Heart left ventricle (tissue), 16 donors: ENCODE measurements around the gene STXBP3. TPM values are rescaled to one million over a fixed set of nuclear protein-coding genes. Genes with fewer than 3 reads are reported as not detected.
A peak's percentile ranks its signal among the peaks of the same experiment; 100 is the strongest.

Experiments
- ATAC-seq, 4 donors: fragments of 200-7000 bp; cut with Tn5 transposase; one replicate each; pipeline ENCODE4 v1.9.1; 2020 to 2022; ENCODE audit warnings: moderate library complexity in 4 of 4, mild to moderate bottlenecking in 3 of 4, moderate number of reproducible peaks in 1 of 4
- DNase-seq, 5 donors: peaks; one replicate each; pipeline ENCODE4 v3.0.0-alpha.2; 2020
- H3K27ac ChIP-seq, 12 donors: fragments of 200-600 bp; sonication (generic) in 4 of 12; one replicate each; pipeline versions ENCODE4 v1.5.0 to v1.8.0; 2016 to 2022; ENCODE audit warnings: mild to moderate bottlenecking in 2 of 12
- H3K27me3 ChIP-seq, 9 donors: fragments of 200-600 bp; sonication (generic) in 2 of 9; one replicate each; pipeline versions ENCODE4 v1.5.1 to v1.8.0; 2016 to 2022; ENCODE audit warnings: mild to moderate bottlenecking in 3 of 9
- H3K36me3 ChIP-seq, 9 donors: fragments of 200-600 bp; sonication (generic) in 2 of 9; one replicate each; pipeline versions ENCODE4 v1.5.0 to v1.8.0; 2018 to 2022; ENCODE audit warnings: mild to moderate bottlenecking in 2 of 9
- H3K4me1 ChIP-seq, 12 donors: fragments of 200-600 bp; sonication (generic) in 4 of 12; one replicate each; pipeline versions ENCODE4 v1.5.0 to v1.8.0; 2016 to 2022; ENCODE audit warnings: mild to moderate bottlenecking in 3 of 12
- H3K4me3 ChIP-seq, 12 donors: fragments of 200-600 bp; sonication (generic) in 4 of 12; one replicate each; pipeline versions ENCODE4 v1.5.0 to v1.8.0; 2017 to 2022; ENCODE audit warnings: mild to moderate bottlenecking in 9 of 12, moderate library complexity in 4 of 12
- H3K9me3 ChIP-seq, 12 donors: fragments of 200-600 bp; sonication (generic) in 4 of 12; one replicate each; pipeline versions ENCODE4 v1.5.0 to v1.8.0; 2016 to 2022; ENCODE audit warnings: mild to moderate bottlenecking in 1 of 12
- POLR2A ChIP-seq, 2 donors: fragments of 450-650 bp; IDR thresholded peaks; one replicate each; pipeline ENCODE4 v1.6.1; 2017; ENCODE audit warnings: antibody characterized with exemption in 2 of 2, mild to moderate bottlenecking in 2 of 2, moderate library complexity in 2 of 2
- WGBS, 4 donors: extraction: QIAGEN DNeasy Blood & Tissue Kit in 2 of 4; methylation state at CpG; one replicate each; pipeline versions ENCODE4 v1.1.5 to v1.1.7; 2013 to 2018; 5-methylcytosine and 5-hydroxymethylcytosine counted together
- intact Hi-C, 10 donors: fragments of 100-400 bp; cut with DNase I; formaldehyde crosslinking; loops; one replicate each; pipeline versions ENCODE4 v1.11.1 to v1.14.2; 2022
- polyA plus RNA-seq, 2 donors: library from polyadenylated mRNA; stranded (reverse); fragments of 200-250 nt; gene quantifications; one replicate each; pipeline ENCODE4 v1.2.3, GENCODE V29; 2013
- total RNA-seq, 9 donors: library from RNA; depleted of rRNA in 2 of 9; stranded (reverse); fragments of >200 nt in 2 of 9; fragmentation: NEBNext Ultra II Directional in 3 of 9; extraction: Animal tissue kit (Norgen Biotek cat#: 25700) in 3 of 9; gene quantifications; one replicate each; pipeline versions ENCODE4 v1.1.0 to v1.2.4, GENCODE V29; 2016 to 2023
- TF ChIP-seq, protein P1 (sequence below), 12 donors: fragments of 200-600 bp; sonication (generic) in 4 of 12; IDR thresholded peaks; one replicate each; pipeline versions ENCODE4 v1.5.0 to v1.8.0; 2018 to 2022; ENCODE audit warnings: antibody characterized with exemption in 12 of 12, mild to moderate bottlenecking in 5 of 12
- donor health status: ischemic (EF 13 %, LVEDD 7.1; RV severe dilation, severe dysfunction).
- donor health status: healthy with polysubstance abuse.
- donor health status: DM: no; HTN: yes; CAD: no.
- donor health status: DM: no; HTN: no; CAD: no.
- donor health status: ischemic (EF 25% LVEDD 6.9; RV normal size, moderate dysfunction).
- donor health status: ischemic (EF 25% LVEDD 5.7; RV mildly dilated, moderate dysfunction).
- donor health status: healthy.
- donor health status: DM: yes; HTN: yes; CAD: no.
- donor health status: ischemic (EF 35%, LVEDD 5.7; RV mildly dilated, moderate dysfunction).
- donor health status: nonischemic (EF 11% LVEDD 7.7; RV severe dilation, severe dysfunction).
- donor health status: DM: yes; HTN: yes; CAD: no.
- donor health status: PGD.
- donor health status: ischemic (EF 29% LVEDD 5.4; RV normal size, mild dysfunction).
- donor health status: nonischemic (EF 23%, LVEDD 6.1; RV moderate dilation, normal function).

Gene STXBP3
- total and polyA plus RNA-seq, 11 donors, result 19.2 to 42.7 (median 26.1) TPM

DNA sequence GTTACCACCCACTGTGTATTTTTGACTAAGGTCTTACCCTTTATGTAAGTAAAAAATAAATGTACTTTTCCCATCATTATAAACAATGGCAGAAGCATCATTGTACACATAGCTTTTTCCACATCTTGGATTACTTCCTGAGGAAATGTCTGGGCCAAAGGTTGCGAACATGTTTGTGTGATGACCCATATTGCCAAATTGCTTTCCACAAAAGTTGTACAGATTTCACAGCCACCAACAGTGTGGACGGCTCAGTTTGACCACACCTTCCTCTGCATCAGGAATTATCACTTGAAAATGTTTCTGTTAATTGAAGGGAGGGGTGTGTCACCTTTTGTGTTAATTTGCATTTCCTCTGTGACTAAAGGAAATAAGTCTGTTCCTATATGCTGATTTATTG is 84.8 kb downstream of the STXBP3 start:
- DNase-seq, result no peak
- H3K36me3 ChIP-seq, result no peaks in the 10 kb centered on the region
- H3K9me3 ChIP-seq, result no peaks in the 10 kb centered on the region
- peaks cover 0 to 38% (median 27%) of the 10 kb centered on the region in 12 donors for H3K4me1 ChIP-seq
- WGBS, 4 donors, result 31 to 50% (median 46%) methylated on average over 2 of the region's 2 CpGs
- H3K27me3 ChIP-seq, result no peaks in the 10 kb centered on the region
- H3K4me3 ChIP-seq, result peak overlapping the region in 1 of 12 donors; percentile 3
- ATAC-seq, result peak in 2 of 4 donors; percentile 22 to 24
- peak overlapping the region; percentile 28 to 88 (median 66) for H3K27ac ChIP-seq
- intact Hi-C loops, result loop anchor here in 1 of 10 donors (5.0 kb wide), 1 partner anchor 46 kb away; the partner anchor contains the start of gene GPSM2
- TF ChIP-seq, protein P1, sequence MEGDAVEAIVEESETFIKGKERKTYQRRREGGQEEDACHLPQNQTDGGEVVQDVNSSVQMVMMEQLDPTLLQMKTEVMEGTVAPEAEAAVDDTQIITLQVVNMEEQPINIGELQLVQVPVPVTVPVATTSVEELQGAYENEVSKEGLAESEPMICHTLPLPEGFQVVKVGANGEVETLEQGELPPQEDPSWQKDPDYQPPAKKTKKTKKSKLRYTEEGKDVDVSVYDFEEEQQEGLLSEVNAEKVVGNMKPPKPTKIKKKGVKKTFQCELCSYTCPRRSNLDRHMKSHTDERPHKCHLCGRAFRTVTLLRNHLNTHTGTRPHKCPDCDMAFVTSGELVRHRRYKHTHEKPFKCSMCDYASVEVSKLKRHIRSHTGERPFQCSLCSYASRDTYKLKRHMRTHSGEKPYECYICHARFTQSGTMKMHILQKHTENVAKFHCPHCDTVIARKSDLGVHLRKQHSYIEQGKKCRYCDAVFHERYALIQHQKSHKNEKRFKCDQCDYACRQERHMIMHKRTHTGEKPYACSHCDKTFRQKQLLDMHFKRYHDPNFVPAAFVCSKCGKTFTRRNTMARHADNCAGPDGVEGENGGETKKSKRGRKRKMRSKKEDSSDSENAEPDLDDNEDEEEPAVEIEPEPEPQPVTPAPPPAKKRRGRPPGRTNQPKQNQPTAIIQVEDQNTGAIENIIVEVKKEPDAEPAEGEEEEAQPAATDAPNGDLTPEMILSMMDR (IDR thresholded peaks at IDR 0.05), result no peak
- TF ChIP-seq POLR2A (IDR thresholded peaks at IDR 0.05), result no peak

DNA sequence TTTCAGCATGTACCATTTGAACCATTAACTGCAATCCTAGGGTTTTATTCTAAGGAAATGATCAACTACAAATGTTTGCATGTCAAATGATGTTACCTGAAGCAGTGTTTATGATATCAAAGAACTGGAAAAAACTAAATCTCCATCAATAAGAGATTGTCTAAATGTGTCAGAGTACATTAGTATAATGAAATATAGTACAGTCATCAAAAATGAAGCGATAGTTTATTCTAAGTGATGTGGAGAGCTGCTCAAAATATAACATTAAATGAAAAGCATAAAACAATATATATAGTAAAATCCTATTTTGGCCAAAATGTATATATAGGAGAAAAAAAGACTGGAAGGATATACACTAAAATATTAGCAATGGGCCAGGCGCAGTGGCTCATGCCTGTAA is 86.5 kb downstream of the STXBP3 start:
- Histone ChIP-seq H3K4me3 (no peak overlapping the region), H3K4me1 (peaks cover 0 to 38% (median 25%) of the 10 kb centered on the region in 12 donors), H3K27ac (no peak overlapping the region), H3K36me3 (no peaks in the 10 kb centered on the region), H3K9me3 (no peaks in the 10 kb centered on the region), H3K27me3 (no peaks in the 10 kb centered on the region)
- TF ChIP-seq, protein P1 (IDR thresholded peaks at IDR 0.05), result no peak
- no peak for TF ChIP-seq POLR2A (IDR thresholded peaks at IDR 0.05)
- WGBS, 4 donors, result 96 to 100% (median 99%) methylated on average over 2 of the region's 2 CpGs
- DNase-seq, result no peak
- intact Hi-C loops, result loop anchor here in 1 of 10 donors (5.0 kb wide), 1 partner anchor 44 kb away; the partner anchor contains the start of gene GPSM2
- ATAC-seq, result no peak

DNA sequence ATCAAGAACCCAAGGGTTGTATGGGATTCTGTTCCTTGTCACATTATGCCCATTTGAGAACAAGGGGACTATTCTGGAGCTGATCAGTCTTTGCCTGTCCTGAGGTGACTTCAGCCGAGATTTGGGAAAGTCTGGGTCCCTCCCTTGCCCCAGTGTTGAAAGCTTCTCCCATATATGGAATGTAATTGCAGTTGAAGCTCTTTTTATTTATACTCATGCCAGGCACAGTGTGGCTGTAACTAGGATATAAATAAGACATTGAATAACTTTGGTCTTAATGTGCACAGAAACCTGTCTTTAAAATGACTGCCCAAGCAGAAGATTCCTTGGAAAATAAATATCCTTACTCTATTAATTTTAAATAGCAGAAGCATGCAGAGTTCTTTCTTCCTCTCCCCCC is 95.2 kb downstream of the STXBP3 start:
- Histone ChIP-seq H3K27ac (peak overlapping the region in 1 of 12 donors; percentile 58), H3K4me1 (peaks cover 0 to 13% (median 0%) of the 10 kb centered on the region in 12 donors), H3K27me3 (no peaks in the 10 kb centered on the region), H3K36me3 (no peaks in the 10 kb centered on the region), H3K9me3 (peaks cover 0 to 4% (median 0%) of the 10 kb centered on the region in 12 donors), H3K4me3 (no peak overlapping the region)
- ATAC-seq (peak in 1 of 4 donors; percentile 62), DNase-seq (no peak)
- WGBS, 4 donors, result 13 to 53% (median 22%) methylated on average over 1 of the region's 1 CpG
- TF ChIP-seq, protein P1 (IDR thresholded peaks at IDR 0.05), result no peak
- TF ChIP-seq POLR2A (IDR thresholded peaks at IDR 0.05), result no peak
- intact Hi-C loops, result no loop called here

DNA sequence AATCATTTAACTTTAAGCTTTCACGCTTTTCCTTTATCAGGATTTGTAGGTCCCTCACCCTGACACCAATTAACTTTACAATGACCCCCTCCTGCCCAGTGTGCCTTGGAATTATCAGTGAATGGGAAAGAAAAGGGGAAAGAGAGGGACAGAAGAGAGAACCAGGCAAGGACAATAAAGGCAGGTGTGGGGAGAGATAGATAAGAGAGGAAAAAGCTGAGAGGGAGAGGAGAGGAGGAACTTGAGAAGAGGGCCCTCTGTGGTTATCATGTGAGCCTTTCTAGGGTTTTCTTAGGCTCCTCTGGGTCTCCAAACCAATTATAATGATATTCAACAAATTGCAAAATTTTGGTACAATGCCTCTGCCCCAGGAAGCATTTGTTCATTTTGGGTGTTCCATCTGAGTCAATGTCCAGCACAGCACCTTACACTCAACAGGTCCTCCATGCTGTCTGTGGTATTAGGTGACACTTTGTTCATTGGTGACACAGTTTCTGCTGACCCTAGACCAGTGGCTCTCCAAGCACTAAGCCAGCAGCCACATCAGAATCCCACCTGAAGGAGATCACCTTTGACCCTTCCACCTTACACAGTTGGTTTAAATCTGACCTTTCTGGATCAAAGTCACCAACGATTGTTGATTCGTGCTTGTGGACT is 96.2 kb downstream of the STXBP3 start:
- no peak for TF ChIP-seq POLR2A (IDR thresholded peaks at IDR 0.05)
- TF ChIP-seq, protein P1 (IDR thresholded peaks at IDR 0.05), result no peak
- Histone ChIP-seq H3K9me3 (peaks cover 0 to 4% (median 0%) of the 10 kb centered on the region in 12 donors), H3K27ac (peak overlapping the region in 1 of 12 donors; percentile 58), H3K4me3 (no peak overlapping the region), H3K36me3 (no peaks in the 10 kb centered on the region), H3K4me1 (peaks cover 0 to 13% (median 0%) of the 10 kb centered on the region in 12 donors), H3K27me3 (no peaks in the 10 kb centered on the region)
- DNase-seq (no peak), ATAC-seq (no peak)
- intact Hi-C loops, result no loop called here
- 64 to 87% (median 85%) methylated on average over 2 to 3 of the region's 3 CpGs for WGBS, 4 donors
